HG02798 (cell line): ENCODE results near the gene GM2A.
A peak's percentile ranks its signal among the peaks of the same experiment; 100 is the strongest.

Experiments
- ATAC-seq: cut with Tn5 transposase; IDR thresholded peaks from one replicate; pipeline ENCODE4 v1.9.1; 2021; ENCODE audit warnings: mild to moderate bottlenecking; ENCODE audit not compliant: unreplicated experiment, poor library complexity

The GM2A gene

DNA sequence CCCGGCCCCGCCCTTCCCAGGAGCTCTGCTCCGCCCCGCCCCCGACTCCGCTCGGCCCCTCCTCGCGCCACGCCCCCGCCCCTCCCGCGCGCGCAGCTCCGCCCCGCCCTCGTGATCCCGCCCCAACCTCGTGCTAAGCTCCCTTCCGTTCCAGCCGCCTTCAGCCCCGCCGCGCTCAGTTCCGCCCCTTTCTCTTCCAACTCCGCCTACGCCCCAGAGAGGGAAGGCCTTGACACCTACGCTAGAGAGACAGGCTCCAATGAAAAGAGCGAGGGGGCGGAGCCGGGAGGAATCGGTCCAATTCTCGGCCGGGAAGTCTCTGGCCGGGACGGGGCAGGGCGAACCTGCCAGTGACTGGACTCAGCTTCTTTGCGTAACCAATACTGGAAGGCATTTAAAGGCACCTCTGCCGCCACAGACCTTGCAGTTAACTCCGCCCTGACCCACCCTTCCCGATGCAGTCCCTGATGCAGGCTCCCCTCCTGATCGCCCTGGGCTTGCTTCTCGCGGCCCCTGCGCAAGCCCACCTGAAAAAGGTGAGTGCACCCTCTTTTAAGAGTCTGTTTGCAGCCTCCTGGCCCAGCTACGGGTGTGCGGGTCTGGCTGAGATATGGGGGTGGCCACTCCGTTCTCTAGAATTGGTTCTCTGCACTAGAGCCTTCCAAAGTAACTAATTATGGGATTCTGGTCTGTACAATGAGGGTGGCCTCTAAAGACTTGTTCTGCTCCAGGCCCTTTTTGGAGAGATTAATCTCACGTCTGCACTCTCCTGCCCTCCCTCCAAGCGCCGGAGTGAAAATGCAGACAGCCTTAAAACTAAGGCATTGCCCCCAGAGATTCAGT lies at the start of gene GM2A:
GM2A (plus strand) TSS at position 424 of the 843 bp plus-strand sequence; CDS start at position 456, 32 bp downstream.
- ATAC-seq, result peak; percentile 85

DNA sequence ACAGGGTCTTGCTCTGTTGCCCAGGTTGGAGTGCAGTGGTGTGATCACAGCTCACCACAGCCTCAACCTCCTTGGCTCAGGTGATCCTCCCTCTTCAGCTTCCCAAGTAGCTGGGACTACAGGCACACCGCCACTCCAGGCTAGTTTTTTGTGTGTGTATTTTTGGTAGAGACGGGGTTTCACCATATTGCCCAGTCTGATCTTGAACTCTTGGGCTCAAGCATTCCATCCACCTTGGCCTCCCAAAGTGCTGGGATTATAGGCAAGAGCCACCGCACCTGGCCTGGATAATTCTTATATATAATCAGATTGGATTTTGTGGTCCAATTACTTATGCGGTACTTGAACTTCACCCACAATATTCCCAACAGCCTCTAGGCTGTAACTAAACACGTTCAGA lies 48.9 kb upstream of the GM2A start:
- ATAC-seq, result no peak

GRCh38 chr5:151205411-151205810 lies 47.6 kb upstream of the GM2A start:
- ATAC-seq, result no peak

GRCh38 chr5:151208481-151208914 lies 44.5 kb upstream of the GM2A start:
- no peak for ATAC-seq

DNA sequence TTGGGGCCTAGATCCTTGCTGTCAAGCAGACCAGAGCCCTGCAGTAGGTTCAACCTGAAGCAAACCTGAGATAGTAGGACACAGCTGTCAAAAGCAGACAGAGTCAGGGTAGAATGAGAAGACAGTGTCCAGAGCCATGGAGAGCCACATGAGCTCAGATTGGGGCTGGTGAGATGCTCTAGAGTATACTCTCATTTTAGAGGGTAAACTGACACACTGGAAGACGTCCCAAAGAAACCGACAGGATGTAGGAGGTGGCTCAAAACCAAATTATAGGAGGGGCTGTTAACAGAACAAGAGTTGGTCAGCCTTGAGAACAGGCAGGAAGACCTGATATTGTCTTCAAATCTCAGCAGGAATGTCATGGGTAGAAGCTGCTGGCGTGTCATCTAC lies 40.6 kb upstream of the GM2A start:
- no peak for ATAC-seq

DNA sequence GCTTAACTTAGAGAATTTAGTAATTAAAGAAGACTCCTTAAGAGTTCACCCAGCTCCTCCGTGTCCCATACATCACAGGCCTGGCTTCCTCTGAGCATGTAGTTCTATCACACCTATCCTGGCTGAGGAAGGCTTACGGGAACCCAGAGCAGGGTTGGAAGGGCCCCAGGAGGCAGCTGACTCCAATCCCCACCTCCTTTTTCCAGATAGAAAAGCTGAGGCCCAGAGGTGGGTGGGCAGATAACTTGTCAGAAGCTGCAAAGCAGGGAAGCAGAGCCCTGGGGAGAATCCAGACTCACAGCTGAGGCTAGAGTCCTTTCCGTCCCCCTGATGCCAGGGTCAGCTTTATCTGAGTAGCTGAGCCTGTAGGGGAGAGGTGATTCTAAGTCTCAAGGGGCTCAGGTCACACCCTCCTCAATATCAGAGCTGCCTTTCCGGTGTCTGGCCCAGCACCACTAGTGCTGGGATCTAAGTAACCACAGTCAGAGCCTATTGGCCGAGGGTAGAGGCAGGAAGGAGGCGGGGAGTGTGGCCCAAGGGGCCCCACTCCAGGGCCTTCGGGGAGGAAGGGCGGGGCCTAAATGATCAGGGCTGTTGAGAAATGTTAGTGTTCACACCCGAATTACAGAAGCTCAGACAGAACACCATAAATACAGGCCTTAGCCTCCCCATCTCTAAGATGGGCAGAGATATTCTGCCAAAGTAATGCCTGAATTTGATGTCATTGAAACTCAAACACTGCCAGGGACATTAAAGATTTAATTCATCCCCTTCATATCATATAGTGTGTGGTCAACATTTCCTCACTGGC lies 39.0 kb upstream of the GM2A start:
- peak; percentile 86 for ATAC-seq

DNA sequence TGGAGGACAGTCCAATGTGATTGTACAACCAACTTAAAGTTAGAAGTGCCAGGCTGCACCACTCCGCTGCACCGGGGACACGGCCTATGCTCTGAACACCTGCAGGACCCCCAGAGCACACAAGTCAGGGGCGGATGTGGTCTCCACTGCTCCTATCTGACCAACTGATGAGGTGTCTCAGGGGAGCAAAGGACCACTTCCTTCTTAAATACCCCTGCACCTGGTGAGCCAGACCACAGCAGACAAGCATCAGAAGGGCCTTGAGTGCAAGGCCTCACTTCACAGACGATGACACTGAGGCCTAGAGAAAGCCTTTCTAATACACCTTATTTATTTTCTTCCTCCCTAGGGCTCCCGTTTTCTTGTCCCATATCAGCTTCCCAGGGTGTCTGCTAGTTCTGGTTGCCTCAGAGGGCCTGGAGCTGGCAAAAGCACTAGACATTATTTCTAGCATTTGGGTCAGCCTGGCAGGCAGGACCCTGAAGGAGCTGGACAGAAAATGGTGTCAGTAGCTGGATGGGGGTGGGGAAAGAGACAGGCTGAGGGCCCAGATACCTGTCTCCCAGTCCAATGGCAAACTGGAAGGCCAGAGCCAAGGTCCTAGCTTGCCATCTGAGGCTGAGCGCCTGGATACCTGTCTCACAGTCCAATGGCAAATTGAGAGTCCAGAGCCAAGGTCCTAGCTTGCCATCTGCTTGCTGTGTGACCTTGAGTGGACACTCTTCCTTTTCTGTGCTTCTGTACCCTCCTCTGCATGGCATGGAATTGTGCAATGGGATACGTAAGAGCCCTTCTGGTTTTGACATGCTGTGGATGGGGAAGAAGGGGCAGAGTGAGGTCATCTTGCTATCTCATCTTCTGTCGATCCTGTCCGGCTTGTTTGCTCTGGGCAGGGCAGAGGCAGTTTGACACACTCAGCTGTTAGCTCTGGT lies 38.1 kb upstream of the GM2A start:
- ATAC-seq, result peak; percentile 62

- ATAC-seq, result no peak
These were observed 37.5 kb upstream of the GM2A start for GRCh38 chr5:151215546-151215880.

- ATAC-seq, result no peak
These were observed 36.2 kb upstream of the GM2A start for GRCh38 chr5:151216781-151217180.

GRCh38 chr5:151218177-151218576 lies 34.8 kb upstream of the GM2A start:
- ATAC-seq, result no peak

DNA sequence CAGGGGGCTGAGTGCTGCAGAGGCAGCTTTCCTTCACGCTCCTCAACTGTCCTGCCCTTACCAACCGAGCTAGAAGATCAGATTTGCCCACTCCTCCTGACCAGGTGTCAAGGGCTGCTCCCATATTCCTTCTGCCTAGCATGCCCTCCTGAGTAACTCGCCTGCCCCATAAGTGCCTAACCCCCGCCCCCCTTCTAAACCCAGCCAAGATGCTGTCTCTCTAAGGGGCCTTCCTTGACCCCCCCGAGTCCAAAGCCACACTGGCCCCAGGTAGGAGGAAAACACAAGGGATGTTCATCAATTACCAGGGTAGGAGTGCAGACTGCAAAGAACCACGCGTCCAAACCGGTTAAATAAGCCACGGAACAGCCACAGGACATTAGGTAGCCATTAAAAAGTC lies 33.8 kb upstream of the GM2A start:
- ATAC-seq, result no peak

GRCh38 chr5:151219789-151220188 lies 33.2 kb upstream of the GM2A start:
- no peak for ATAC-seq

DNA sequence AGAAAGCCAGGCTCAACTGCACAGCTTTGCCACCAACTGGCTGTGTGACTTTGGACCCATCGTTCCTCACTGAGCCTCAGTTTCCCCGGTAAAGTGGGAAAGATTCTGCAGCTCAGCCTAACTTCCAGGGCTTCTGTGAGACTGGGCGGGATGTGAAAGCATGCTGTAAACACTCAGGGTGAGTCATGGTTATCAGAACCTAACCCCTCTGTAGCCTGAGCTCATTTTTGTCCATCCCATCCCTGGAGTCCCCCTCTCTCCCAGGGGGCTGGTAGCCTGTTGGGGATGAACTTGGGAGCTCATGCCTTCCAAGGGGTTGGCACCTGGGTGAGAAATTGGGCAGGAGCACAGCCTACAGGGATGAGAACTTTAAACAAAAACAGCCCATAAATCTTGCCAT lies 31.4 kb upstream of the GM2A start:
- ATAC-seq, result no peak

- no peak for ATAC-seq
These were observed 30.8 kb upstream of the GM2A start for GRCh38 chr5:151222054-151222789.

- ATAC-seq, result peak; percentile 68
These were observed 30.1 kb upstream of the GM2A start for GRCh38 chr5:151222790-151223446.

GRCh38 chr5:151223447-151224264 lies 29.3 kb upstream of the GM2A start, which contains the start of gene CCDC69:
CCDC69 (minus strand) TSS chr5:151224092; CDS start chr5:151223970, 122 bp downstream.
- ATAC-seq, result peak; percentile 83

DNA sequence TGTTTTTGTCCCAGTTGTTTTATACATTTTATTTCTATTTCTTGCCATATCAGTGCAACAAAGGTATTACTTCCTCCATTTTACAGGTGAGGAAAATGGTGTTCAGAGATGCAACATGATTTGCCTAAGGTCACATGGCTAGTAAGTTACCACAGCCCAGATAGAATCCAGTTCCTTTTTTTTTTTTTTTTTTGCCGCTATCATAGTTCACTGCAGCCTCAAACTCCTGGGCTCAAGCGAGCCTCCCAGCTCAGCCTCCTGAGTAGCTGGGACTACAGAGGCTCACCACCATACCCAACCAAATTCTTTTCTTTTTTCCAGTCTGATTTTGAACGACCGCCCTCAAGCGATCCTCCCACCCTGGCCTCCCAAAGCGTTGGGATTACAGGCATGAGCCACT lies 28.6 kb upstream of the GM2A start:
- peak; percentile 30 for ATAC-seq

- no peak for ATAC-seq
These were observed 27.9 kb upstream of the GM2A start for GRCh38 chr5:151225071-151225470.
